IMR-90 (cell line): ENCODE measurements around the gene MICAL3. TPM values are rescaled to one million over a fixed set of nuclear protein-coding genes. Genes with fewer than 3 reads are reported as not detected.

Experiments
- ATAC-seq: fragments of 200-7000 bp; cut with Tn5 transposase; 2 replicates; pipeline ENCODE4 v1.9.1; 2020; ENCODE audit warnings: low read depth, mild to moderate bottlenecking, moderate library complexity
- BruUV-seq: library from RNA; stranded (reverse); fragments of 400-500 nt; replicated peaks from 2 replicates; lab custom pipeline; 2021; lab: Mats Ljungman, UMichigan
- CTCF ChIA-PET: fragments of 300-600 bp; formaldehyde crosslinking; extraction: SDS; loops from one replicate; lab custom pipeline; 2021; ENCODE audit warnings: antibody characterized with exemption; lab: Yijun Ruan, JAX
- POLR2A ChIA-PET: fragments of 300-600 bp; sonication (Branson Sonifier 250); formaldehyde crosslinking; loops from one replicate; lab custom pipeline; 2022; ENCODE audit warnings: antibody characterized with exemption; ENCODE audit not compliant: unreplicated experiment; lab: Charles Lee
- DNase-seq: peaks from one replicate; pipeline ENCODE4 v3.0.0; 2013
- H2AFZ ChIP-seq: replicated peaks from 2 replicates; pipeline ENCODE3; 2013; ENCODE audit warnings: low read length, mild to moderate bottlenecking; ENCODE audit not compliant: poor library complexity
- H2AK5ac ChIP-seq: 2 replicates; pipeline ENCODE4 v1.6.1; 2013; ENCODE audit warnings: low read depth, low read length, inconsistent platforms
- H2AK9ac ChIP-seq: replicated peaks from 2 replicates; pipeline ENCODE3; 2013; ENCODE audit warnings: mild to moderate bottlenecking, low read depth, low read length, moderate library complexity; ENCODE audit not compliant: poor library complexity
- H2BK120ac ChIP-seq: 2 replicates; pipeline ENCODE4 v1.6.1; 2013; ENCODE audit warnings: low read depth, low read length, inconsistent platforms
- H2BK15ac ChIP-seq: 3 replicates; pipeline ENCODE4 v1.6.1; 2013; ENCODE audit warnings: low read depth, low read length, inconsistent platforms
- H2BK20ac ChIP-seq: 2 replicates; pipeline ENCODE4 v1.6.1; 2013; ENCODE audit warnings: low read depth, mild to moderate bottlenecking, inconsistent platforms, low read length, moderate library complexity
- H2BK5ac ChIP-seq: 2 replicates; pipeline ENCODE4 v1.6.1; 2013; ENCODE audit warnings: mild to moderate bottlenecking, low read depth, low read length, inconsistent platforms; ENCODE audit not compliant: poor library complexity, severe bottlenecking
- H3K14ac ChIP-seq: replicated peaks from 2 replicates; pipeline ENCODE4 v1.6.1; 2013; ENCODE audit warnings: low read depth, low read length, inconsistent platforms
- H3K18ac ChIP-seq: 2 replicates; pipeline ENCODE4 v1.6.1; 2013; ENCODE audit warnings: low read depth, low read length, control low read depth
- H3K23ac ChIP-seq: 2 replicates; pipeline ENCODE4 v1.6.1; 2013; ENCODE audit warnings: low read depth, low read length, inconsistent platforms
- H3K27ac ChIP-seq: 2 replicates; pipeline ENCODE4 v1.5.1; 2013; ENCODE audit warnings: mild to moderate bottlenecking, control low read depth, low read length; ENCODE audit not compliant: insufficient read depth
- H3K27me3 ChIP-seq: 2 replicates; pipeline ENCODE4 v1.6.1; 2013; ENCODE audit warnings: low read length; ENCODE audit not compliant: control insufficient read depth, insufficient read depth
- H3K36me3 ChIP-seq: 2 replicates; pipeline ENCODE4 v1.6.1; 2013; ENCODE audit warnings: low read length, mixed read lengths; ENCODE audit not compliant: control insufficient read depth, insufficient read depth
- H3K4ac ChIP-seq: 2 replicates; pipeline ENCODE4 v1.6.1; 2013; ENCODE audit warnings: low read depth, low read length, inconsistent platforms
- H3K4me1 ChIP-seq: 2 replicates; pipeline ENCODE4 v1.6.1; 2013; ENCODE audit warnings: low read length, mixed read lengths; ENCODE audit not compliant: control insufficient read depth, insufficient read depth
- H3K4me2 ChIP-seq: 2 replicates; pipeline ENCODE4 v1.6.1; 2013; ENCODE audit warnings: low read depth, mild to moderate bottlenecking, control low read depth, low read length, moderate library complexity
- H3K4me3 ChIP-seq: 2 replicates; pipeline ENCODE4 v1.5.1; 2013; ENCODE audit warnings: low read depth, mild to moderate bottlenecking, control low read depth, low read length, moderate library complexity; ENCODE audit not compliant: insufficient read depth
- H3K56ac ChIP-seq: 2 replicates; pipeline ENCODE4 v1.6.1; 2013; ENCODE audit warnings: low read length, inconsistent platforms; ENCODE audit not compliant: insufficient read depth; ENCODE audit errors: extremely low read depth
- H3K79me1 ChIP-seq, 2 experiments: 2 replicates each; pipeline ENCODE4 v1.6.1; 2013; ENCODE audit warnings: low read length in 2 of 2, inconsistent platforms in 1 of 2, low read depth in 1 of 2
- H3K9ac ChIP-seq: 2 replicates; pipeline ENCODE4 v1.6.1; 2013; ENCODE audit warnings: low read depth, low read length, control low read depth
- H3K9me1 ChIP-seq: 2 replicates; pipeline ENCODE4 v1.6.1; 2013; ENCODE audit warnings: low read length, inconsistent platforms; ENCODE audit not compliant: insufficient read depth
- H3K9me3 ChIP-seq: 2 replicates; pipeline ENCODE4 v1.6.1; 2013; ENCODE audit warnings: low read length; ENCODE audit not compliant: control insufficient read depth, insufficient read depth
- H4K20me1 ChIP-seq: 2 replicates; pipeline ENCODE4 v1.6.1; 2013; ENCODE audit warnings: low read length, inconsistent platforms; ENCODE audit not compliant: insufficient read depth
- H4K5ac ChIP-seq: 2 replicates; pipeline ENCODE4 v1.6.1; 2013; ENCODE audit warnings: mild to moderate bottlenecking, low read depth, low read length, control low read depth
- H4K8ac ChIP-seq, 2 experiments: 2 replicates each; pipeline ENCODE4 v1.6.1; 2013; ENCODE audit warnings: low read depth in 2 of 2, low read length in 2 of 2, control low read depth in 1 of 2, inconsistent platforms in 1 of 2
- H4K91ac ChIP-seq: 2 replicates; pipeline ENCODE4 v1.6.1; 2013; ENCODE audit warnings: low read depth, low read length, inconsistent platforms; ENCODE audit not compliant: insufficient read depth
- BHLHE40 ChIP-seq: fragments of 150-350 bp; IDR thresholded peaks from 2 replicates; pipeline ENCODE4 v1.6.1; 2016; ENCODE audit warnings: mild to moderate bottlenecking, low read depth, low read length
- CEBPB ChIP-seq: IDR thresholded peaks from 2 replicates; pipeline ENCODE4 v1.6.1; 2012; ENCODE audit warnings: low read depth, low read length, improper control_type of control experiment
- CHD1 ChIP-seq: IDR thresholded peaks from 2 replicates; pipeline ENCODE4 v1.6.1; 2012; ENCODE audit warnings: low read depth, low read length, improper control_type of control experiment
- FOS ChIP-seq: fragments of 150-350 bp; IDR thresholded peaks from 2 replicates; pipeline ENCODE4 v1.6.1; 2016; ENCODE audit warnings: low read depth, low read length
- MAFK ChIP-seq: IDR thresholded peaks from 2 replicates; pipeline ENCODE4 v1.6.1; 2012; ENCODE audit warnings: low read depth, low read length, improper control_type of control experiment
- MAZ ChIP-seq: IDR thresholded peaks from 2 replicates; pipeline ENCODE4 v1.6.1; 2012; ENCODE audit warnings: low read depth, mild to moderate bottlenecking, low read length, improper control_type of control experiment, moderate library complexity, borderline replicate concordance
- MXI1 ChIP-seq: IDR thresholded peaks from 2 replicates; pipeline ENCODE4 v1.6.1; 2012; ENCODE audit warnings: low read depth, mild to moderate bottlenecking, low read length, moderate library complexity, borderline replicate concordance
- NFE2L2 ChIP-seq: fragments of 150-350 bp; IDR thresholded peaks from 2 replicates; pipeline ENCODE4 v1.6.1; 2016; ENCODE audit warnings: low read depth, mild to moderate bottlenecking, low read length
- POLR2A ChIP-seq: IDR thresholded peaks from 2 replicates; pipeline ENCODE4 v1.6.1; 2012; ENCODE audit warnings: mild to moderate bottlenecking, low read depth, low read length
- RAD21 ChIP-seq: IDR thresholded peaks from 2 replicates; pipeline ENCODE4 v1.6.1; 2012; ENCODE audit warnings: low read length, improper control_type of control experiment
- RCOR1 ChIP-seq: IDR thresholded peaks from 2 replicates; pipeline ENCODE4 v1.6.1; 2012; ENCODE audit warnings: mild to moderate bottlenecking, low read length, improper control_type of control experiment; ENCODE audit not compliant: insufficient replicate concordance
- RFX5 ChIP-seq: IDR thresholded peaks from 2 replicates; pipeline ENCODE4 v1.8.0; 2012; ENCODE audit warnings: low read depth, mild to moderate bottlenecking, low read length, moderate library complexity
- SMC3 ChIP-seq: fragments of 150-350 bp; IDR thresholded peaks from 2 replicates; pipeline ENCODE4 v1.6.1; 2016; ENCODE audit warnings: low read depth, mild to moderate bottlenecking, antibody characterized with exemption, low read length, moderate library complexity
- WGBS, 2 experiments: methylation state at CpG; one replicate each; pipeline versions ENCODE4 v1.1.5 to v1.1.7; 2013; ENCODE audit warnings: missing lambda C conversion rate in 2 of 2; ENCODE audit not compliant: insufficient read length in 1 of 2; ENCODE audit errors: extremely low coverage in 2 of 2; 5-methylcytosine and 5-hydroxymethylcytosine counted together
- dilution Hi-C: fragments of 300-500 bp; cut with HindIII; formaldehyde crosslinking; loops from one replicate; pipeline ENCODE4 v1.14.3; 2018; ENCODE audit warnings: low sequenced_read_pairs; ENCODE audit not compliant: unreplicated experiment
- in situ Hi-C: fragments of 300-500 bp; cut with MboI; formaldehyde crosslinking; loops from 3 replicates; pipeline ENCODE4 v1.14.3; 2019; ENCODE audit warnings: low sequenced_read_pairs, inconsistent platforms, mixed read lengths
- intact Hi-C: fragments of 100-400 bp; cut with micrococcal nuclease; formaldehyde crosslinking; loops from 2 replicates; pipeline ENCODE4 v1.10.0; 2022
- polyA plus RNA-seq, 3 experiments: library from polyadenylated mRNA; depleted of rRNA; stranded (reverse); fragments of >200 nt; gene quantifications; 2 replicates each; pipeline ENCODE4 v1.2.3, GENCODE V29; 2012; ENCODE audit warnings: low replicate concordance in 1 of 3
- total RNA-seq: library from RNA; depleted of rRNA; stranded (reverse); fragments of >200 nt; gene quantifications from 2 replicates; pipeline ENCODE4 v1.2.3, GENCODE V29; 2012
- TF ChIP-seq, protein P1 (sequence below): fragments of 150-350 bp; IDR thresholded peaks from 2 replicates; pipeline ENCODE4 v1.6.1; 2016; ENCODE audit warnings: low read depth, mild to moderate bottlenecking, low read length, moderate library complexity, borderline replicate concordance
- TF ChIP-seq, protein P2 (sequence below): fragments of 150-350 bp; IDR thresholded peaks from 2 replicates; pipeline ENCODE4 v1.6.1; 2017; ENCODE audit warnings: mild to moderate bottlenecking, antibody characterized with exemption, low read length, low read depth
- TF ChIP-seq, protein P3 (sequence below): conservative IDR thresholded peaks from 2 replicates; pipeline ENCODE4 v1.5.1; 2012; ENCODE audit warnings: mild to moderate bottlenecking, low read depth, low read length, improper control_type of control experiment

Gene MICAL3
- total and polyA plus RNA-seq, 2 of the 4 experiments (the other 2 are of a cell fraction), result 17.6 to 26.8 TPM

DNA sequence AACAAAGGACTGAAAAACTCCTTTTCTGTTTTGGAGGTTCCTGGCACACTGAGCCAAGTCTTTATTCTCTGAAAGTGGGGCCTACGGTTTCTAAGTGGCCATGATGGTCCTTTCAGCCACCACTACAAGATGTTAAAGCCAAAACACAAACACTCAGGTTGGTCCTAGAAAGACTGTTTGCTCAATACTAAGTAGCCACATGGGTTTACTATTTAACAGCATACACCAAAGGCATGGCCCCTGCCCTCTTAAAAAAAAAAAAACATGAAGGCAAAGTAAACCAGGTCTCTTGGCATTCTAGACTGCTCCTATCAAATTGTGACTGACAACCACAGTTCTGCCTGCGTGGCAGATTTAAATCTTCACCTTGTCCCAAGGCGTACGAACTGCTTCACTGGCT, 126.5 kb downstream of the MICAL3 start:
- Histone ChIP-seq H3K18ac (no peak overlapping the region), H3K4ac (no peak overlapping the region), H2AFZ (no peak overlapping the region), H3K27ac (no peak overlapping the region), H3K9ac (no peak overlapping the region), H3K14ac (no peak overlapping the region), H3K9me3 (no peaks in the 10 kb centered on the region), H3K4me2 (no peak overlapping the region), H4K5ac (no peak overlapping the region), H2BK20ac (no peak overlapping the region), H3K27me3 (no peaks in the 10 kb centered on the region), H2BK15ac (no peak overlapping the region), H3K23ac (no peak overlapping the region), H3K4me1 (no peaks in the 10 kb centered on the region), H2BK120ac (no peak overlapping the region), H3K36me3 (peaks cover 36% of the 10 kb centered on the region), H4K8ac (no peak overlapping the region), H2AK5ac (no peak overlapping the region), H2AK9ac (no peak overlapping the region), H3K9me1 (peaks cover 10% of the 10 kb centered on the region; the same call in 1 of the 2 replicates), H4K20me1 (no peaks in the 10 kb centered on the region), H3K56ac (no peak overlapping the region), H2BK5ac (no peak overlapping the region), H4K91ac (no peak overlapping the region), H3K4me3 (no peak overlapping the region), H3K79me1 (peaks cover 10 to 18% of the 10 kb centered on the region in 2 experiments; a peak in 3 of 4 replicates)
- intact Hi-C loops (no loop called here), dilution Hi-C loops (no loop called here), in situ Hi-C loops (no loop called here)
- ATAC-seq (no peak), DNase-seq (no peak)
- TF ChIP-seq NFE2L2 (no peak), FOS (no peak), RFX5 (no peak), CEBPB (no peak), SMC3 (no peak), RCOR1 (no peak), MAFK (no peak), POLR2A (no peak), BHLHE40 (no peak), CHD1 (no peak), MXI1 (no peak), MAZ (no peak), RAD21 (no peak)
- TF ChIP-seq, protein P1, sequence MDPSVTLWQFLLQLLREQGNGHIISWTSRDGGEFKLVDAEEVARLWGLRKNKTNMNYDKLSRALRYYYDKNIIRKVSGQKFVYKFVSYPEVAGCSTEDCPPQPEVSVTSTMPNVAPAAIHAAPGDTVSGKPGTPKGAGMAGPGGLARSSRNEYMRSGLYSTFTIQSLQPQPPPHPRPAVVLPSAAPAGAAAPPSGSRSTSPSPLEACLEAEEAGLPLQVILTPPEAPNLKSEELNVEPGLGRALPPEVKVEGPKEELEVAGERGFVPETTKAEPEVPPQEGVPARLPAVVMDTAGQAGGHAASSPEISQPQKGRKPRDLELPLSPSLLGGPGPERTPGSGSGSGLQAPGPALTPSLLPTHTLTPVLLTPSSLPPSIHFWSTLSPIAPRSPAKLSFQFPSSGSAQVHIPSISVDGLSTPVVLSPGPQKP, result no peak
- TF ChIP-seq, protein P2, sequence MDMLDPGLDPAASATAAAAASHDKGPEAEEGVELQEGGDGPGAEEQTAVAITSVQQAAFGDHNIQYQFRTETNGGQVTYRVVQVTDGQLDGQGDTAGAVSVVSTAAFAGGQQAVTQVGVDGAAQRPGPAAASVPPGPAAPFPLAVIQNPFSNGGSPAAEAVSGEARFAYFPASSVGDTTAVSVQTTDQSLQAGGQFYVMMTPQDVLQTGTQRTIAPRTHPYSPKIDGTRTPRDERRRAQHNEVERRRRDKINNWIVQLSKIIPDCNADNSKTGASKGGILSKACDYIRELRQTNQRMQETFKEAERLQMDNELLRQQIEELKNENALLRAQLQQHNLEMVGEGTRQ, result no peak
- TF ChIP-seq, protein P3, sequence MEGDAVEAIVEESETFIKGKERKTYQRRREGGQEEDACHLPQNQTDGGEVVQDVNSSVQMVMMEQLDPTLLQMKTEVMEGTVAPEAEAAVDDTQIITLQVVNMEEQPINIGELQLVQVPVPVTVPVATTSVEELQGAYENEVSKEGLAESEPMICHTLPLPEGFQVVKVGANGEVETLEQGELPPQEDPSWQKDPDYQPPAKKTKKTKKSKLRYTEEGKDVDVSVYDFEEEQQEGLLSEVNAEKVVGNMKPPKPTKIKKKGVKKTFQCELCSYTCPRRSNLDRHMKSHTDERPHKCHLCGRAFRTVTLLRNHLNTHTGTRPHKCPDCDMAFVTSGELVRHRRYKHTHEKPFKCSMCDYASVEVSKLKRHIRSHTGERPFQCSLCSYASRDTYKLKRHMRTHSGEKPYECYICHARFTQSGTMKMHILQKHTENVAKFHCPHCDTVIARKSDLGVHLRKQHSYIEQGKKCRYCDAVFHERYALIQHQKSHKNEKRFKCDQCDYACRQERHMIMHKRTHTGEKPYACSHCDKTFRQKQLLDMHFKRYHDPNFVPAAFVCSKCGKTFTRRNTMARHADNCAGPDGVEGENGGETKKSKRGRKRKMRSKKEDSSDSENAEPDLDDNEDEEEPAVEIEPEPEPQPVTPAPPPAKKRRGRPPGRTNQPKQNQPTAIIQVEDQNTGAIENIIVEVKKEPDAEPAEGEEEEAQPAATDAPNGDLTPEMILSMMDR, result no peak
- WGBS, 2 experiments, result 100% methylated on average over 3 of the region's 4 CpGs; no CpG with 5 or more reads in 1 of the 2 experiments
- ChIA-PET CTCF (no interaction called here), POLR2A (no interaction called here)
- BruUV-seq, result no TSS peak
